Activated naive CD4-positive, alpha-beta T cell treated with Interleukin-2 at 50 U/mL for 16 hours (primary cell): ENCODE data around the gene POC1A.

ENCODE experiments used
- DNase-seq: peaks from one replicate; pipeline ENCODE4 v3.0.0-alpha.2; 2020

The POC1A gene

GRCh38 chr3:52095990-52096775 lies 58.0 kb downstream of the POC1A start:
- no peak for DNase-seq

- no peak for DNase-seq
Observed at GRCh38 chr3:52094571-52095485, 59.4 kb downstream of the POC1A start.

DNA sequence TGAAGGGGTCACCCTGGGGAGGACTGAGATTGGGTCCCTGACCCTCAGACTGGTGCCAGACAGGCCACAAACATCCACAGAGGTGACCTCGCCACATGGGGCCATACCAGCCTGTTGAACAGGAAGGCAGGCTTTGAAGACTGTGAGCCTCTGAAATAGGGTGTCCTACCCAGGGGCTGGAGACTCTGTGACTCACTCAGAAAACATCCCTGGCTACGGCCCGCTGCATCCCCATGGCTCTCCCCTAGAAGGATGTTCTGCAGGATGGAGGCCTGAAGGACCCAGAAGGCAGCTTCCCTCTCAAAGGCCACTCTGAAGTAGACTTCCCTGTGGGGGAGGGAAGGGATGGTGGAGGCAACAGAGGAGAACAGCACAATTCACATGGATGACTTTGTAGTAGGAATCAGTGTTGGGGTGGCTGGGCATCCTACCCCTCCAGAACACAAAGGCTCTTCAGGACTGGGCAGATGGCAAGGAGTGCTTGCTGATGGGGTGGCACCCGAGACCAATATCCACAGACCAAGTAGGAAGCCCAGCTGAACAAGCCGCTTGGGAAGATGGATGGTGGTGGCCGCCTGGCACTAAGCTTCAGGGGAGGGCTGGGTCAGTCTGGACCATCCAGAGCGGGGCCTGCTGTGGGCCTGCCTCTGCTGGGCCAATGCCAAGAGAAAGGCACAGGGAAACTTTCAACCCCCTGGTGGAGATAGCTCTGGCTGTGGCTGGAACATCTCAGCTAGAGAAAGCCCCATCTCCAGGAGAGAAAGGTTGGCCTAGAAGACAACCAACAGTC lies 60.3 kb downstream of the POC1A start:
- no peak for DNase-seq

DNA sequence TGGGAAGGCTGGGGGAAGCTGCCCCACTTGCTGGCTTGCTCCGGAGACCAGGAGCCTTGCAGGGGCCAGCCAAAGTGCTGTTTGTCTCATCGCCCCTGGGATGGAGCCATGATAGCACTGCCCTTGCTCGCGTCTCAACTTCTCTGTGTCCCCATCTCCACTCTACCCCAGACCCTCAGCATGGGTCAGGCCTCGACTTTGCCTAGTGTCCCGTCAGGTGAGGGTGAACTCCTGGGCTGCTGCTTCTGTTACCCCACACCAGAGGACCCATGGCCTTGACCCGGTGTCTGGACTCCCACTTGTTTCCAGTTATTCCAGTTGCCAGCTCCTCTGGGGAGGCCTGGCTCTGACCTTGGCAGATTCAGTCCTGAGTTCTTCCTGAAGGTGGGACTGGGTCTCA lies 61.3 kb downstream of the POC1A start:
- DNase-seq, result no peak

DNA sequence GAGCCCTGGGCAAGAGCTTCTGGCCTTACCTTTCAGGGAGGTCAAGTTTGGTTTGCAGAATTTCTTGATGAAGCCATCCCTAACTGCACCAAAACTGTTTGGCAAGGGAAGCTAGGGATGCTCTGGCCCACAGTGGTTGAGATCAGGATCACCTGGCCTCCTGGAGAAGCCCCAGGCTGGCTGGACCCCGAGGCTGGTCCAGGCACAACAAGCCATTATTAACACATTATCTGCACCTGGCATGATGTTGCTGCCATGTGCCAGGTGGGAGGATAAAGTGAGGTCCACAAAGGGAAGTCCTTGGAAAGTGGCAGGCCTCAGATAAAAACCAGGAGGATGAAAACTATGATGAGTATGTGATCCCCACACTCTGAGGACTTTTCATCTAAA lies 62.0 kb downstream of the POC1A start:
- DNase-seq, result no peak

DNA sequence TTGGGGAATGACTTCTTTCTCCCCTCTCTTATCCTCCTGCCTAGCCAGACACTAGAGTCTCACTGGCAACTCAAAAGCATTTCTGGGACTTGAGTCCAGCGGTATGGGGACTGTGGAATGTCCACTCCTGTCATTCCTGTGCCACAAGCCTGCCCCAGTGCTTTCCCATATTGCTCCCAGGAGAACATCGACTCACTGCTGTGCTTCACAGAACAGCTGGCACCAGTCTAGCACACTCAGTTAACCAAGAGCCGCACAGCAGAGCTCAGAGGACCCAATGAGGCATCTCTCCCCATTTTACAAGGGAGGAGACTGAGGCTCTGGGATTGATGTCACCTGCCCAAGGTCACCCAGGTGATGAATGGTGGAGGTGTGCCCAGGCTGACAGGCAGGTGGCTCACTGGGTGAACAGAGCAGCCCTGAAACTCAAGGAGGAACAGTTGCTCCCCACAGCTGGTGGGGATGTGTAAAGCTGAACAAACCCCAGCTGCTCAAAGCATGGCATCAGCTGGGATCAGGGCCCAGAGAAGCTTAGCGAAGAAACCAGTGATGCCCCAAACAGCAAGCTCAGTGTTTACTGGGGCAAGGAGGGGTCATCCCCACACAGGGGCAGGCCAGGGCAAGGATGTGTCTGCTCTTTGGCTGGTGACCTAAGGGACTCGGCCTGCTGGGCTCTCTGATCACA lies 62.5 kb downstream of the POC1A start:
- no peak for DNase-seq

DNA sequence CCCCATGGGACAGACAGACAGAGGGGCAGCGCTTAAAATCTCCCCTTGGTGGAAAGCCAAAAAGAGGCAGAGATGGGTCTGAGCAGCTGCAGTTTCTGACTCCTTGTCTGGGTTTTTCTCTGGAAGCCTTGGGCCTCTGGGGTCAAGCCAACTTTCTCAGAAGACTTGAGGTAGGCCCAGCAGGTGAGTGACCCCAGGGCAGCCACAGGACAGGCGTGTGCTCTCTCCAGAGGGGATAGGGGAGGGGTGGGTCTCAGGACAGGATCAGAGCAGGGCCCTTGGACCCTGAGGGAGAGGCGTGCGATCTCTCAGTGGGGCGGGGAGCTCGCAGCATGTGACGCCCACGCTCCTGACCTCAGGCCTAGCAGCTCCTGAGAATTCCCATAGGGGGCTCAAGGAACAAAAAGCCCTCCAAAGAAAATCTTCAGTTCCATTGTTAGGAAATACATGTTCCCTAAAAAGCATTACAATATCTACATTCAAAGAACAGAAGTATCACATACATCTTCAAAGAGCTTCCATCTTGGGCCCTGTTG lies 63.2 kb downstream of the POC1A start:
- DNase-seq, result no peak

GRCh38 chr3:52090131-52090932 lies 63.9 kb downstream of the POC1A start:
- no peak for DNase-seq

- no peak for DNase-seq
Observed at GRCh38 chr3:52089691-52090090, 64.5 kb downstream of the POC1A start.

GRCh38 chr3:52088445-52089367 lies 65.5 kb downstream of the POC1A start:
- no peak for DNase-seq

DNA sequence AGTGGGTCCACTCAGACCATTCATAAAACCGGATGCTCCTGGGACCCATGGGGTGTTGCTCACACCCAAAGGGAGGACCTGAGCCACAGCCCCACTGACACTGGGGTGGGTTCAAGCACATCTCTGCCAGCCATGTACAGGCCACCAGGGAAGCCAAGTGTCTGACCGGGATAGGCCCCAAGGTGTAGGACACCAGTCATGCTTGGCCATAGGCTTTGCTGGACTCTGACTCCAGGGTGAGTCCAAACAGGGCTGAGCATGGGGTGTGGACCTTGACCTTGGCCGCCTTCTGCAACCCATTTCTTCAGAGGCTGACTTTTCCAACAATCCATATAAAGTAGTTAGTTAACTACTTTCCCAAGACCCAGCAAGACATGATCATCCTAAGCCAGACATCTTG lies 66.5 kb downstream of the POC1A start:
- no peak for DNase-seq

GRCh38 chr3:52086976-52087663 lies 67.1 kb downstream of the POC1A start:
- no peak for DNase-seq

GRCh38 chr3:52086461-52086860 lies 67.8 kb downstream of the POC1A start:
- DNase-seq, result no peak

GRCh38 chr3:52085681-52086282 lies 68.4 kb downstream of the POC1A start:
- no peak for DNase-seq

DNA sequence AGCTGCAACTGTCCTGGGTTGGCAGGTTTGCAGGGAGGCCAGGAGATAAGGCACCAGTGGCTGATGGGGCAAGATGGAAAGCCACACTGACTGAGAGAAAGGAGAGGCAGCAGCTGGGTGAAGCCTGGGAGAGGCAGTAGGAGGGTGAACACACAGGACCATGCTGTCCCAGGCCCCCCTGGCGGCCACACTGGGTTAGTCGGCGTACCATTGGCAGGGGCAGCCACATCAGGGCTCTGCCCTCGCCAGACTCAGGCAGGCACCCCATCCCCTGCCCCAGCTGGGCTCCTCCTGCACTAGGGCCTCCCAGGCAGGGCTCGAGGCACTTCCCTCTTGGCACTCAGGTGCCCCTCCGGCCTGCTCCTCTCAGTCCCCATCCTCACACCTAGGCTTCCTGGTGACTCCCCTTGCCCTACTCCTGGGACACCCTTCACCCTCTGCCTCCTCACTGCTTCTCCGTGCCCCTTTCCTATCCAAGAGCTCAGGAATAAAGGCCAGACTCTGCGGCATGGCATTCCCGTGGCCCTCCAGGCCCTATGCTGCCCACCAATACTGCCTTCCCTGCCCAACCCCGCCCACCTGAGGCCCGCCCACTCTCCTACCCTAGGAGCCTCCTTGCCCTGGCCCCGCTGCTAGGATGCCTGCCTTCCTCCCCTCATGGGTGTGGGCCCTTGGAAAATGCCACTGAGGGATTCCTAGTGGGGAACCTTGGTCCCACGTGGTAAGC lies 69.1 kb downstream of the POC1A start:
- no peak for DNase-seq

DNA sequence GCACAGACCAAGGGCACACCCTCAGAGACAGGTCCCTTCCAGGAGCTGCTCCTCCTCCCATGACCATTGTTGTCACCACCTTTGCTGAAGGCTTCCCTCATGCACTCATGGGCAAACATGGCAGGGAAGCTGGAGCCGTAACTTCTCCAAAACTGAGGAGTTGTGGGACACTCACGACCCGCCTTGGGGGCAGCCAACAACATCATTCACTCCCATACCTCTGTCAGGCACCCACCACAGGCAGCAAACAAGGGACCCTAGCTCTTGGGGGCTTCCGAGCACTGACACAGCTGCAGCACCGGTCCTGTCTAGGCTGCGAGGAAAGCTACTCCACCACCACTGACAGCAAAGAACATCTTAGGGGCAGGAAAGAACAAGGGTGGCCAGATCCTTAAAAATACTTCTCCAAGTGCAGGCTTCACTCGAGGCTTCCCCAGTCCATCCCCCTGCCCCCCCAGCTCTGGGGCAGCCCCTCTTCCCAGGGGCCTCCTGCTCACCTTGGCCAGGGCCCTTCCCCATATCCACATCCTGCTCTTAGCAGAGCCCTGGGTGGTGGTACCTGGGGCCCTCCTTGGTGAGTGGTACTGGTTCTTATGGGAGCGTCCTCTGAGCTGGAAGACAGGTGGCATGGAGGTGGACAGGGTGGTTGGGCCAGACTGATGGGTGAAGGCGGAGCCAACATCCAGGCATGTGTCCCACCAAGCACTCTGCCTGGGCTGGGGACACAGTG lies 69.8 kb downstream of the POC1A start:
- DNase-seq, result no peak

- no peak for DNase-seq
Observed at GRCh38 chr3:52083556-52084087, 70.6 kb downstream of the POC1A start.

GRCh38 chr3:52082951-52083350 lies 71.3 kb downstream of the POC1A start:
- DNase-seq, result no peak
